B cell (primary cell): Measurements from ENCODE around the gene DHX35. TPM values are rescaled to one million over a fixed set of nuclear protein-coding genes. Genes with fewer than 3 reads are reported as not detected.

Experiments
- ATAC-seq: fragments of 200-7000 bp; cut with Tn5 transposase; one replicate; pipeline ENCODE4 v1.10.0; 2021; ENCODE audit warnings: low read depth, mild to moderate bottlenecking, moderate number of reproducible peaks, moderate library complexity
- CTCF ChIA-PET: fragments of 350-600 bp; sonication (Branson Sonifier 250); formaldehyde crosslinking; loops from one replicate; lab custom pipeline; 2021; ENCODE audit warnings: antibody characterized with exemption, inconsistent platforms; lab: Charles Lee
- POLR2A ChIA-PET: fragments of 350-600 bp; sonication (Branson Sonifier 250); formaldehyde crosslinking; loops from one replicate; lab custom pipeline; 2021; ENCODE audit warnings: antibody characterized with exemption; lab: Charles Lee
- DNase-seq: peaks from one replicate; pipeline ENCODE4 v3.0.0; 2013
- H2AFZ ChIP-seq: 2 replicates; pipeline ENCODE4 v1.6.1; 2012; ENCODE audit warnings: mild to moderate bottlenecking, low read depth, low read length; ENCODE audit not compliant: insufficient read depth, poor library complexity, severe bottlenecking
- H3K27ac ChIP-seq, 2 donors: 1 replicate in 1 of 2; 2 replicates in 1 of 2; pipeline ENCODE4 v1.5.1; 2012 to 2013; ENCODE audit warnings: low read length in 2 of 2, mild to moderate bottlenecking in 2 of 2, moderate library complexity in 1 of 2
- H3K27me3 ChIP-seq, 4 experiments: fragments of 200-600 bp in 1 of 4; sonication (generic) in 1 of 4; replicated peaks in 1 of 4; 1 replicate in 2 of 4; 2 replicates in 2 of 4; pipeline versions ENCODE4 v1.6.1 to v1.7.0; 2013 to 2016; ENCODE audit warnings: low read length in 3 of 4, mild to moderate bottlenecking in 2 of 4, mixed read lengths in 1 of 4, moderate library complexity in 1 of 4; ENCODE audit not compliant: insufficient read depth in 4 of 4, control insufficient read depth in 3 of 4; ENCODE audit errors: control extremely low read depth in 1 of 4
- H3K36me3 ChIP-seq, 2 experiments: replicated peaks in 1 of 2; 1 replicate in 1 of 2; 2 replicates in 1 of 2; pipeline versions ENCODE4 v1.6.1 to v1.7.1; 2013; ENCODE audit warnings: low read length in 1 of 2; ENCODE audit not compliant: insufficient read depth in 2 of 2, control insufficient read depth in 1 of 2; ENCODE audit errors: control extremely low read depth in 1 of 2, extremely low read depth in 1 of 2
- H3K4me1 ChIP-seq, 2 donors: fragments of 200-600 bp in 1 of 2; sonication (generic) in 1 of 2; 1 replicate in 1 of 2; 2 replicates in 1 of 2; pipeline versions ENCODE4 v1.5.1 to v1.6.1; 2013 to 2017; ENCODE audit warnings: low read length in 2 of 2; ENCODE audit not compliant: control insufficient read depth in 2 of 2, insufficient read depth in 2 of 2
- H3K4me2 ChIP-seq: replicated peaks from 2 replicates; pipeline ENCODE3; 2012; ENCODE audit warnings: mild to moderate bottlenecking, low read depth, low read length; ENCODE audit not compliant: poor library complexity, severe bottlenecking
- H3K4me3 ChIP-seq, 5 experiments: fragments of 200-600 bp in 1 of 5; sonication (generic) in 1 of 5; 1 replicate in 3 of 5; 2 replicates in 2 of 5; pipeline versions ENCODE4 v1.5.1 to v1.7.0; 2011 to 2016; ENCODE audit warnings: low read length in 4 of 5, mild to moderate bottlenecking in 4 of 5, low read depth in 2 of 5, control low read depth in 1 of 5, moderate library complexity in 1 of 5; ENCODE audit not compliant: insufficient read depth in 1 of 5; ENCODE audit errors: control extremely low read depth in 1 of 5, extremely low read depth in 1 of 5
- H3K79me2 ChIP-seq: fragments of 200-600 bp; sonication (generic); one replicate; pipeline ENCODE4 v1.6.0; 2016; ENCODE audit warnings: low read length; ENCODE audit not compliant: control insufficient read depth, insufficient read depth
- H3K9ac ChIP-seq: fragments of 200-600 bp; sonication (generic); 2 replicates; pipeline ENCODE4 v1.6.1; 2017; ENCODE audit warnings: mild to moderate bottlenecking, low read length, moderate library complexity
- H3K9me3 ChIP-seq, 3 donors: one replicate each; pipeline versions ENCODE4 v1.6.1 to v1.7.1; 2013; ENCODE audit warnings: low read length in 2 of 3; ENCODE audit not compliant: control insufficient read depth in 2 of 3, insufficient read depth in 1 of 3; ENCODE audit errors: control extremely low read depth in 1 of 3
- H4K20me1 ChIP-seq: 2 replicates; pipeline ENCODE4 v1.6.0; 2012; ENCODE audit warnings: mild to moderate bottlenecking, low read length; ENCODE audit not compliant: insufficient read depth, control insufficient read depth, poor library complexity, severe bottlenecking
- H3K27ac Mint-ChIP-seq: one replicate; pipeline ENCODE4 v1.8.0; 2021; ENCODE audit warnings: mixed read lengths
- H3K27me3 Mint-ChIP-seq: one replicate; pipeline ENCODE4 v1.8.0; 2021; ENCODE audit warnings: mixed read lengths
- H3K4me1 Mint-ChIP-seq: one replicate; pipeline ENCODE4 v1.8.0; 2021; ENCODE audit warnings: mixed read lengths
- H3K4me3 Mint-ChIP-seq: one replicate; pipeline ENCODE4 v1.8.0; 2021; ENCODE audit warnings: mixed read lengths
- H3K9me3 Mint-ChIP-seq: one replicate; pipeline ENCODE4 v1.8.0; 2022; ENCODE audit warnings: mixed read lengths; ENCODE audit not compliant: insufficient read depth
- EZH2 ChIP-seq: IDR thresholded peaks from 2 replicates; pipeline ENCODE4 v1.6.1; 2012; ENCODE audit warnings: borderline replicate concordance, low read depth, mild to moderate bottlenecking, moderate library complexity, low read length; ENCODE audit not compliant: insufficient read depth, poor library complexity, severe bottlenecking
- WGBS: methylation state at CpG from one replicate; pipeline ENCODE4 v1.1.5; 2013; ENCODE audit warnings: missing lambda C conversion rate; ENCODE audit not compliant: insufficient coverage; 5-methylcytosine and 5-hydroxymethylcytosine counted together
- intact Hi-C: fragments of 100-400 bp; cut with micrococcal nuclease; formaldehyde crosslinking; loops from one replicate; pipeline ENCODE4 v1.10.0; 2022
- polyA plus RNA-seq: library from polyadenylated mRNA; depleted of rRNA; stranded (reverse); fragments of >200 nt; gene quantifications from 2 replicates; pipeline ENCODE4 v1.2.3, GENCODE V29; 2012
- total RNA-seq, 2 donors: library from RNA; stranded (reverse); fragments of 120-200 nt in 1 of 2; gene quantifications; 1 replicate in 1 of 2; 2 replicates in 1 of 2; pipeline versions ENCODE4 v1.2.3 to v1.2.4, GENCODE V29; 2013 to 2022
- TF ChIP-seq, protein P1 (sequence below): fragments of 200-600 bp; IDR thresholded peaks from one replicate; pipeline ENCODE4 v1.8.0; 2022; ENCODE audit warnings: antibody characterized with exemption, mild to moderate bottlenecking

The DHX35 gene
- total and polyA plus RNA-seq, 2 donors (not counting 1 experiment from before 2014, with no cell fraction given): 7.5 to 12.4 TPM

DNA sequence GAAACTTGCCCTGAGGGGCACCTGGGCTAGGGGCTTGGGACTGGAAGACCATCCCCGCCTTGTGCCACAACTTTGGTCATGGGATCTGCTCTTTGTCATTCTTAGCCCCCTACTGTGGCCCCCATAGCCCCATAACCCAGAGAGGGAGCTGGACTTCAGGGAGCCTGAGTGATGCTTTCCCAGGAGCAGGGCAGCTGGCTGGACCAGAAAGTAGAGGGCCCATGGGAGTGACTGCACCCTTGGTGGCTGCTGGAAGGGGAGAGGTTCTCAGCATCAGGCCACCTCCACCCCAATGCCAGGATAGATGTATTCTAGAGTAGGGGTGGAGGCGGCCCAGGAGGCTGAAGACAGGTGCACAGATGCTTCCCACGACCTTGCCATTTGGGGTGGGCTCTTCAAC, 41.7 kb upstream of the DHX35 start:
- H3K9me3 Mint-ChIP-seq: no peaks in the 10 kb centered on the region
- Histone ChIP-seq H4K20me1 (peaks cover 6% of the 10 kb centered on the region), H3K9me3 (peaks cover 0 to 4% (median 0%) of the 10 kb centered on the region in 3 donors), H2AFZ (no peak overlapping the region), H3K4me3 (no peak overlapping the region), H3K27me3 (no peaks in the 10 kb centered on the region), H3K79me2 (no peaks in the 10 kb centered on the region), H3K4me1 (no peaks in the 10 kb centered on the region), H3K27ac (no peak overlapping the region), H3K4me2 (no peak overlapping the region), H3K9ac (no peak overlapping the region), H3K36me3 (peaks cover 0 to 64% of the 10 kb centered on the region in 2 experiments)
- ChIA-PET CTCF (interaction anchor here (1.5 to 2.5 kb wide), 2 partner anchors 28 to 129 kb away, joined by 3 to 12 read pairs; no protein-coding TSS in a partner anchor), POLR2A (no interaction called here)
- no peaks in the 10 kb centered on the region for H3K27me3 Mint-ChIP-seq
- WGBS: 100% methylated on average over 3 of the region's 3 CpGs
- TF ChIP-seq, protein P1, sequence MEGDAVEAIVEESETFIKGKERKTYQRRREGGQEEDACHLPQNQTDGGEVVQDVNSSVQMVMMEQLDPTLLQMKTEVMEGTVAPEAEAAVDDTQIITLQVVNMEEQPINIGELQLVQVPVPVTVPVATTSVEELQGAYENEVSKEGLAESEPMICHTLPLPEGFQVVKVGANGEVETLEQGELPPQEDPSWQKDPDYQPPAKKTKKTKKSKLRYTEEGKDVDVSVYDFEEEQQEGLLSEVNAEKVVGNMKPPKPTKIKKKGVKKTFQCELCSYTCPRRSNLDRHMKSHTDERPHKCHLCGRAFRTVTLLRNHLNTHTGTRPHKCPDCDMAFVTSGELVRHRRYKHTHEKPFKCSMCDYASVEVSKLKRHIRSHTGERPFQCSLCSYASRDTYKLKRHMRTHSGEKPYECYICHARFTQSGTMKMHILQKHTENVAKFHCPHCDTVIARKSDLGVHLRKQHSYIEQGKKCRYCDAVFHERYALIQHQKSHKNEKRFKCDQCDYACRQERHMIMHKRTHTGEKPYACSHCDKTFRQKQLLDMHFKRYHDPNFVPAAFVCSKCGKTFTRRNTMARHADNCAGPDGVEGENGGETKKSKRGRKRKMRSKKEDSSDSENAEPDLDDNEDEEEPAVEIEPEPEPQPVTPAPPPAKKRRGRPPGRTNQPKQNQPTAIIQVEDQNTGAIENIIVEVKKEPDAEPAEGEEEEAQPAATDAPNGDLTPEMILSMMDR: no peak
- no peak for TF ChIP-seq EZH2
- intact Hi-C loops: no loop called here
- no peak for DNase-seq
- ATAC-seq: no peak
- H3K4me1 Mint-ChIP-seq: peaks cover 5% of the 10 kb centered on the region
- H3K27ac Mint-ChIP-seq: no peak overlapping the region
- H3K4me3 Mint-ChIP-seq: no peak overlapping the region

DNA sequence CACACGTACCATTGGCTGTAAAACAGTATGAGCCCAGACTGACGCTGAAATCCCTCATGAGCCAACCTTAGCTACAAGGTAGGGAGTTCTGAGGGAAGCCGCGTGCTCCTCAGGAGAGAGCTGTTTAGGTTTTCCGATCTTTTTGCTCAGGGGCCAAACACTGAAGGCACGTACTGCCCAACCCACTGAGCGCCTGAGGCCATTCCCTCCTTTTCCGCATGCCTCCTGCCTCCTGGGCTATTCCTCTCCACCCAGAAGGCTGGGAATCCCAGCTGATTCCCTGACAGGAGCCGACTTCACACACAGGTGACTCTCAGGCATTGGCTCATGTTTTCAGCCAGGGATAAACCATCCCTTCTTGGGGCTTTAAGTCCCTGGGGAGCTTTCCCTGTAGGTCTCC, 41.3 kb upstream of the DHX35 start:
- Histone ChIP-seq H2AFZ (no peak overlapping the region), H4K20me1 (peaks cover 1% of the 10 kb centered on the region), H3K27ac (no peak overlapping the region), H3K4me3 (no peak overlapping the region), H3K9ac (no peak overlapping the region), H3K27me3 (no peaks in the 10 kb centered on the region), H3K9me3 (peaks cover 0 to 4% (median 0%) of the 10 kb centered on the region in 3 donors), H3K4me1 (peaks cover 0 to 3% of the 10 kb centered on the region in 2 donors), H3K36me3 (peaks cover 0 to 60% of the 10 kb centered on the region in 2 experiments), H3K4me2 (no peak overlapping the region), H3K79me2 (no peaks in the 10 kb centered on the region)
- TF ChIP-seq, protein P1: no peak
- TF ChIP-seq EZH2: no peak
- Mint-ChIP-seq H3K27ac (no peak overlapping the region), H3K4me1 (peaks cover 8% of the 10 kb centered on the region), H3K4me3 (no peak overlapping the region), H3K27me3 (no peaks in the 10 kb centered on the region), H3K9me3 (no peaks in the 10 kb centered on the region)
- ChIA-PET CTCF (interaction anchor here (2.5 kb wide), 1 partner anchor 129 kb away, joined by 12 read pairs; no protein-coding TSS in a partner anchor), POLR2A (no interaction called here)
- no peak for ATAC-seq
- no peak for DNase-seq
- WGBS: 99% methylated on average over 9 of the region's 9 CpGs
- intact Hi-C loops: no loop called here
